NCI-H2227 (cell line): Measurements from ENCODE around the gene RAB42.
"Not testable (repeated sequence)": the region's sequence is repeated elsewhere in the genome, so short reads cannot be mapped to it uniquely, and the experiment has no call there.

Experiments
- DNase-seq: peaks from one replicate; lab custom pipeline; 2025; ENCODE audit not compliant: unreplicated experiment; lab: John Stamatoyannopoulos, UW

RAB42 gene

GRCh38 chr1:28591708-28592320 is at the start of gene RAB42:
TSS of gene RAB42 (plus strand) at chr1:28592265. CDS start at chr1:28592512, 247 bp downstream.
- DNase-seq: peak; percentile 43

- no peak for DNase-seq
These were observed 46.8 kb upstream of the RAB42 start for GRCh38 chr1:28545246-28545628.

GRCh38 chr1:28548318-28548717 is 43.7 kb upstream of the RAB42 start:
- DNase-seq: no peak

- DNase-seq: no peak
These were observed 40.7 kb upstream of the RAB42 start for GRCh38 chr1:28551381-28551780.

- DNase-seq: peak; percentile 99
These were observed 39.1 kb upstream of the RAB42 start, which contains the start of gene TRNAU1AP for GRCh38 chr1:28552758-28553663. TSS of gene TRNAU1AP (plus strand) at chr1:28553085. CDS start at chr1:28553111, 26 bp downstream.

- DNase-seq: no peak
These were observed 31.2 kb upstream of the RAB42 start for GRCh38 chr1:28560886-28561285.

GRCh38 chr1:28564310-28564709 is 27.8 kb upstream of the RAB42 start:
- DNase-seq: no peak

- no peak for DNase-seq
These were observed 27.0 kb upstream of the RAB42 start for GRCh38 chr1:28565040-28565439.

GRCh38 chr1:28565726-28566125 is 26.3 kb upstream of the RAB42 start:
- no peak for DNase-seq

GRCh38 chr1:28566931-28567330 is 25.1 kb upstream of the RAB42 start:
- no peak for DNase-seq

- DNase-seq: no peak
These were observed 20.2 kb upstream of the RAB42 start for GRCh38 chr1:28571911-28572310.

GRCh38 chr1:28572891-28573290 is 19.2 kb upstream of the RAB42 start:
- DNase-seq: not testable (repeated sequence)

GRCh38 chr1:28573564-28573963 is 18.5 kb upstream of the RAB42 start:
- DNase-seq: no peak

- no peak for DNase-seq
These were observed 14.9 kb upstream of the RAB42 start for GRCh38 chr1:28577052-28577678.

GRCh38 chr1:28577738-28578536 is 14.1 kb upstream of the RAB42 start:
- no peak for DNase-seq

- no peak for DNase-seq
These were observed 13.3 kb upstream of the RAB42 start for GRCh38 chr1:28578696-28579218.

- no peak for DNase-seq
These were observed 12.7 kb upstream of the RAB42 start for GRCh38 chr1:28579401-28579800.

- peak; percentile 72 for DNase-seq
These were observed 11.1 kb upstream of the RAB42 start for GRCh38 chr1:28580722-28581530.

GRCh38 chr1:28581531-28582247 is 10.4 kb upstream of the RAB42 start:
- DNase-seq: peak; percentile 97
